Activated naive CD8-positive, alpha-beta T cell (primary cell): ENCODE results near the gene TFPT.
A peak's percentile ranks its signal among the peaks of the same experiment; 100 is the strongest.
"Not testable (repeated sequence)": the region's sequence is repeated elsewhere in the genome, so short reads cannot be mapped to it uniquely, and the experiment has no call there.

ENCODE experiments used
- H3K27ac Mint-ChIP-seq: one replicate; pipeline ENCODE4 v1.8.0; 2021; ENCODE audit warnings: mixed read lengths
- H3K27me3 Mint-ChIP-seq: one replicate; pipeline ENCODE4 v1.8.0; 2021; ENCODE audit warnings: mixed read lengths
- H3K36me3 Mint-ChIP-seq: one replicate; pipeline ENCODE4 v1.8.0; 2021; ENCODE audit warnings: mixed read lengths
- H3K4me1 Mint-ChIP-seq: one replicate; pipeline ENCODE4 v1.8.0; 2021; ENCODE audit warnings: low read depth, mixed read lengths
- H3K4me3 Mint-ChIP-seq: one replicate; pipeline ENCODE4 v1.8.0; 2021; ENCODE audit warnings: mild to moderate bottlenecking, mixed read lengths
- H3K9me3 Mint-ChIP-seq: one replicate; pipeline ENCODE4 v1.8.0; 2021; ENCODE audit warnings: low read depth, mixed read lengths

TFPT gene

GRCh38 chr19:54109651-54110050, 5.8 kb downstream of the TFPT start:
- Mint-ChIP-seq H3K4me3 (no peak overlapping the region), H3K27ac (no peak overlapping the region), H3K36me3 (peaks cover 3% of the 10 kb centered on the region), H3K4me1 (peaks cover 25% of the 10 kb centered on the region), H3K27me3 (no peaks in the 10 kb centered on the region), H3K9me3 (no peaks in the 10 kb centered on the region)

- Mint-ChIP-seq H3K4me1 (peaks cover 25% of the 10 kb centered on the region), H3K9me3 (no peaks in the 10 kb centered on the region), H3K4me3 (no peak overlapping the region), H3K27me3 (no peaks in the 10 kb centered on the region), H3K36me3 (peaks cover 3% of the 10 kb centered on the region), H3K27ac (no peak overlapping the region)
These were observed 7.0 kb downstream of the TFPT start for GRCh38 chr19:54108496-54108895.

GRCh38 chr19:54107876-54108490, 7.5 kb downstream of the TFPT start:
- no peak overlapping the region for H3K27ac Mint-ChIP-seq
- H3K4me3 Mint-ChIP-seq, result no peak overlapping the region
- H3K27me3 Mint-ChIP-seq, result no peaks in the 10 kb centered on the region
- H3K36me3 Mint-ChIP-seq, result peaks cover 3% of the 10 kb centered on the region
- H3K4me1 Mint-ChIP-seq, result peaks cover 25% of the 10 kb centered on the region
- H3K9me3 Mint-ChIP-seq, result no peaks in the 10 kb centered on the region

GRCh38 chr19:54106716-54107115, 8.7 kb downstream of the TFPT start:
- H3K4me3 Mint-ChIP-seq, result no peak overlapping the region
- H3K9me3 Mint-ChIP-seq, result no peaks in the 10 kb centered on the region
- H3K36me3 Mint-ChIP-seq, result peaks cover 3% of the 10 kb centered on the region
- H3K4me1 Mint-ChIP-seq, result peaks cover 30% of the 10 kb centered on the region
- H3K27ac Mint-ChIP-seq, result no peak overlapping the region
- no peaks in the 10 kb centered on the region for H3K27me3 Mint-ChIP-seq

GRCh38 chr19:54105796-54106195, 9.7 kb downstream of the TFPT start:
- peaks cover 2% of the 10 kb centered on the region for H3K36me3 Mint-ChIP-seq
- peak overlapping the region; percentile 29 for H3K27ac Mint-ChIP-seq
- no peaks in the 10 kb centered on the region for H3K27me3 Mint-ChIP-seq
- H3K9me3 Mint-ChIP-seq, result no peaks in the 10 kb centered on the region
- H3K4me3 Mint-ChIP-seq, result no peak overlapping the region
- H3K4me1 Mint-ChIP-seq, result peaks cover 29% of the 10 kb centered on the region

- peak overlapping the region; percentile 49 for H3K4me3 Mint-ChIP-seq
- no peaks in the 10 kb centered on the region for H3K27me3 Mint-ChIP-seq
- H3K9me3 Mint-ChIP-seq, result no peaks in the 10 kb centered on the region
- peaks cover 28% of the 10 kb centered on the region for H3K4me1 Mint-ChIP-seq
- no peaks in the 10 kb centered on the region for H3K36me3 Mint-ChIP-seq
- H3K27ac Mint-ChIP-seq, result peak overlapping the region; percentile 29
These were observed 10.3 kb downstream of the TFPT start for GRCh38 chr19:54104998-54105715.

- peak within 1 kb of the TSS; percentile 98 for H3K4me3 Mint-ChIP-seq
- H3K27ac Mint-ChIP-seq, result peak within 1 kb of the TSS; percentile 94
- H3K36me3 Mint-ChIP-seq, result no peaks in the 10 kb centered on the region
- H3K27me3 Mint-ChIP-seq, result no peaks in the 10 kb centered on the region
- no peaks in the 10 kb centered on the region for H3K9me3 Mint-ChIP-seq
- H3K4me1 Mint-ChIP-seq, result peaks cover 28% of the 10 kb centered on the region
These were observed 12.9 kb downstream of the TFPT start, which contains the start of gene NDUFA3 for GRCh38 chr19:54102421-54103169. NDUFA3 (plus strand) TSS chr19:54102855; CDS start chr19:54102879, 24 bp downstream.

GRCh38 chr19:54100561-54100960, 14.9 kb downstream of the TFPT start, which contains the start of gene OSCAR:
OSCAR (minus strand) TSS chr19:54100803; CDS start chr19:54100792, 11 bp downstream.
- H3K9me3 Mint-ChIP-seq, result no peaks in the 10 kb centered on the region
- no peaks in the 10 kb centered on the region for H3K27me3 Mint-ChIP-seq
- H3K27ac Mint-ChIP-seq, result no peak within 1 kb of the TSS
- peak within 1 kb of the TSS; percentile 42 for H3K4me3 Mint-ChIP-seq
- no peaks in the 10 kb centered on the region for H3K36me3 Mint-ChIP-seq
- peaks cover 26% of the 10 kb centered on the region for H3K4me1 Mint-ChIP-seq

GRCh38 chr19:54099903-54100255, 15.6 kb downstream of the TFPT start:
- H3K27ac Mint-ChIP-seq, H3K4me3 Mint-ChIP-seq, H3K9me3 Mint-ChIP-seq, H3K36me3 Mint-ChIP-seq, H3K27me3 Mint-ChIP-seq: not testable (repeated sequence)
- H3K4me1 Mint-ChIP-seq, result peaks cover 22% of the 10 kb centered on the region

- Mint-ChIP-seq H3K4me3 (peak overlapping the region; percentile 27), H3K36me3 (no peaks in the 10 kb centered on the region), H3K27ac (no peak overlapping the region), H3K9me3 (no peaks in the 10 kb centered on the region), H3K4me1 (peaks cover 22% of the 10 kb centered on the region), H3K27me3 (peaks cover 2% of the 10 kb centered on the region)
These were observed 16.1 kb downstream of the TFPT start for GRCh38 chr19:54099190-54099902.

- H3K4me1 Mint-ChIP-seq, result peaks cover 10% of the 10 kb centered on the region
- H3K4me3 Mint-ChIP-seq, result peak overlapping the region; percentile 65
- no peaks in the 10 kb centered on the region for H3K9me3 Mint-ChIP-seq
- H3K27me3 Mint-ChIP-seq, result peaks cover 9% of the 10 kb centered on the region
- H3K36me3 Mint-ChIP-seq, result no peaks in the 10 kb centered on the region
- H3K27ac Mint-ChIP-seq, result no peak overlapping the region
These were observed 18.8 kb downstream of the TFPT start for GRCh38 chr19:54096617-54097106.

- H3K4me1 Mint-ChIP-seq, H3K9me3 Mint-ChIP-seq, H3K36me3 Mint-ChIP-seq, H3K27me3 Mint-ChIP-seq, H3K27ac Mint-ChIP-seq: not testable (repeated sequence)
- H3K4me3 Mint-ChIP-seq, result peak overlapping the region; percentile 65
These were observed 19.4 kb downstream of the TFPT start for GRCh38 chr19:54095859-54096616.

- no peaks in the 10 kb centered on the region for H3K9me3 Mint-ChIP-seq
- H3K4me3 Mint-ChIP-seq, result no peak overlapping the region
- no peak overlapping the region for H3K27ac Mint-ChIP-seq
- H3K27me3 Mint-ChIP-seq, result peaks cover 9% of the 10 kb centered on the region
- peaks cover 8% of the 10 kb centered on the region for H3K4me1 Mint-ChIP-seq
- H3K36me3 Mint-ChIP-seq, result no peaks in the 10 kb centered on the region
These were observed 20.2 kb downstream of the TFPT start for GRCh38 chr19:54095136-54095858.
